Measurements from ENCODE around the gene ZNF267. TPM values are rescaled to one million over a fixed set of nuclear protein-coding genes. Genes with fewer than 3 reads are reported as not detected.
"Not testable (repeated sequence)": the region's sequence is repeated elsewhere in the genome, so short reads cannot be mapped to it uniquely, and the experiment has no call there.

The ZNF267 gene
- 10 to 100 TPM; 81.5 to 89.9 TPM for total RNA-seq

DNA sequence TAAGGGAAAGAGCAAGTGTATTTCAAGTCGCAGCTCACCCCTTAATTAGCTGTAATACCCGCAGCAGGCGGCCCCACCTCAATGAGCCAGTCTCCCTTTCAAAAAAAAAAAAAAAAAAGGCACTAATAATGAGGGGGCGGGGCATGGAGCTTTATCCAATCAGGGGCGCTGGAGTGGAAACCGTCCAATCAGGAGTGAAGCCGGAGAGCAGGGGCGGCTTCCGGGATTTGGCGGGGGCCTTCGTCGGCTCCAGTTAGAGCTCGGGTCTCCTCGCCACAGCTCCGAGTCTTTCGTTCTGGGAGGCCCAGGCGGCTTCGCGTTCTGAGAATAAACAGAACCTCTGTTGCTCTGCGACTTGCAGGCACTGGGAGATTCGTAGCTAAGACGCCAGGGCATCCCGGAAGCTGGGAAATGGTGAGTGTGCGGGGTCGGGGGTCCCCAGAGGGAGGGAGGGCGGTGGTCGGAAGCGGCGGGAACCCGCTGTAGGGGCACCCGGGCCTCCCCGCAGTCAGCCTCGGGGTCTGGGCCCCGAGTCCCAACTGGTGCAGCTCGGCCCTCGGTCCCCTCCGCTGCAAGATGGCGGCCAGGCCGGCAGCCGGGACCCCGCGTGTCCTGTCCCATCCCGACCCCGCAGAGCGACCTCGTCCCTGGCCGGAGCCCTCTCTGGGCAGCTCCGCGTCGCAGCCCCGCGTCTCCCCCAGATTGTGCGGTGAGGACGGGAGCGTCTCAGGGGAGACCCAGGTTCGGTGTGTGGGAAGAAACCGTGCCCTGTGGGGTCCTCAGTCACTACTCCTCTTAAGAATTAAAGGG lies at the start of gene ZNF267:
Gene ZNF267, plus strand, starts transcription at position 252 of the 810 bp plus-strand sequence. Its CDS starts 160 bp downstream, at position 412.
- Mint-ChIP-seq H3K36me3 (peaks cover 38 to 52% of the 10 kb centered on the region in 2 donors), H3K9me3 (peaks cover 4 to 9% of the 10 kb centered on the region in 2 donors), H3K27ac (peak within 1 kb of the TSS; percentile 100)
- DNase-seq (ENCODE audit: low spot score in 2 of 2) = peak; percentile 88 to 92
- ATAC-seq = peak; percentile 32 to 34

DNA sequence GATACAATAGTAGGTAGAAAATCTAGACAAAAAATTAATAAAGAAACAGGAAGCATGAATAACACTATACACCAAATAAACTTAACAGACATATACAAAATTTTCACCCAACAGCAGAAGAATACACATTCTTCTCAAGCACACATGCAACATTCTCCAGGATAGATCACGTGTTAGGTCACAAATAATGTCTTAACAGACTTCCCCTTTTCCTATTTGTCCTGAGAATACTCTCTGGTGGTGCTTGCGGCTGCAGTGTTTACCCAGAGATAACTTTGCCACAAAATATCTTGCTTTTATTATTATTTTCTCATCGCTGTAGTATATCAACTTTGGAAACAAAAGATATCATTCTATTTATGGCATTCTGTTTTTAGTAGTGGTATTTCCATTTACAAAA lies 40.6 kb upstream of the ZNF267 start:
- DNase-seq (ENCODE audit: low spot score in 2 of 2) (no peak), ATAC-seq (no peak)
- peaks cover 8 to 15% of the 10 kb centered on the region in 2 donors for H3K36me3 Mint-ChIP-seq
- H3K9me3 Mint-ChIP-seq = peaks cover 13 to 14% of the 10 kb centered on the region in 2 donors
- no peak overlapping the region for H3K27ac Mint-ChIP-seq

DNA sequence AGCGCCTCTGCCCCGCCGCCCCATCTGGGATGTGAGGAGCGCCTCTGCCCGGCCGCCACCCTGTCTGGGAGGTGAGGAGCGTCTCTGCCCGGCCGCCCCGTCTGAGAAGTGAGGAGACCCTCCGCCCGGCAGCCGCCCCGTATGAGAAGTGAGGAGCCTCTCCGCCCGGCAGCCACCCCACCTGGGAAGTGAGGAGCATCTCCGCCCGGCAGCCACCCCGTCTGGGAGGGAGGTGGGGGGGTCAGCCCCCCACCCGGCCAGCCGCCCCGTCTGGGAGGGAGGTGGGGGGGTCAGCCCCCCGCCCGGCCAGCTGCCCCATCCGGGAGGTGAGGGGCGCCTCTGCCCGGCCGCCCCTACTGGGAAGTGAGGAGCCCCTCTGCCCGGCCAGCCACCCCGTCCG lies 37.2 kb upstream of the ZNF267 start:
- Mint-ChIP-seq H3K36me3 (peaks cover 8 to 21% of the 10 kb centered on the region in 2 donors), H3K9me3 (peaks cover 11 to 13% of the 10 kb centered on the region in 2 donors)
- DNase-seq (ENCODE audit: low spot score in 2 of 2); H3K27ac Mint-ChIP-seq; ATAC-seq: not testable (repeated sequence)

DNA sequence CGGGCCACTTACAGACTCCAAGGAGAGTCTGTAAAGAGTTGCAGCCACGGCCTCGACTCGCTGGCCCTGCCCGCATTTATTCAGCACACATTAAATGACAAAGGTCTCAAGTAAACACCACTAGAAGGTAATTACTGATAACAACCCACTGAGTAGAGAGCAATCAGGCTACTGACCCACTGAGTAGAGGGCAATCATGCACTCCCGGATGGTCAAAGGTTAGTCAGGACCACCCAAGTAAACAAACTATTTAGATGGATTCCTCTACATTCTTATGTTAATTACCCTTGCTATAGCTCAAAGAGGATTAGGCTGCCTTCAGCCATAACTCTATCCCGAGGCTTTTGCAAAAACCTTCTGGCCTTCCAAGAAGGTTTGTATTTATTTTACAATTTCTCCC lies 30.7 kb upstream of the ZNF267 start:
- ATAC-seq = no peak
- H3K36me3 Mint-ChIP-seq = peaks cover 11 to 25% of the 10 kb centered on the region in 2 donors
- H3K9me3 Mint-ChIP-seq = peaks cover 14 to 24% of the 10 kb centered on the region in 2 donors
- DNase-seq (ENCODE audit: low spot score in 2 of 2) = no peak
- H3K27ac Mint-ChIP-seq = no peak overlapping the region

DNA sequence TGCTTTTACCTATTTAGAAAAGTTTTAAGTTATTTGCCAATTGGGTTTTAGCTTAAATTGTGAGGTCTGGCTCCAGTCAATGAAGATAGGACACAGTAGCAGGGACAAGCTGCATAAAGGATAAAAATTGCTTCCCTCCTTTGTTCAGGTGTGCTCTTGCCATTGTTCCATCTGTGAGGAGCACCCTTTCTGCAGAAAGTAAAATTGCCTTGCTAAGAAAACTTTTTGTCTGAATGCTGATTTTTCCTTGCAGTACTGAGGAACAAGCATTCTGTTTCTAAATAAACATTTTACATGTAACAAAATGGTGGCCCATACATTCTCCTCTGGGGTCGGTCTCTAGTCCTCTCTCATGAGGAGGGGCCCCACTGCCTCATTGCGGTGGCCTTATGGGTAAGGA lies 25.0 kb upstream of the ZNF267 start:
- Mint-ChIP-seq H3K9me3 (peaks cover 29 to 32% of the 10 kb centered on the region in 2 donors), H3K36me3 (peaks cover 27 to 34% of the 10 kb centered on the region in 2 donors)
- not testable (repeated sequence) for ATAC-seq; DNase-seq (ENCODE audit: low spot score in 2 of 2); H3K27ac Mint-ChIP-seq

DNA sequence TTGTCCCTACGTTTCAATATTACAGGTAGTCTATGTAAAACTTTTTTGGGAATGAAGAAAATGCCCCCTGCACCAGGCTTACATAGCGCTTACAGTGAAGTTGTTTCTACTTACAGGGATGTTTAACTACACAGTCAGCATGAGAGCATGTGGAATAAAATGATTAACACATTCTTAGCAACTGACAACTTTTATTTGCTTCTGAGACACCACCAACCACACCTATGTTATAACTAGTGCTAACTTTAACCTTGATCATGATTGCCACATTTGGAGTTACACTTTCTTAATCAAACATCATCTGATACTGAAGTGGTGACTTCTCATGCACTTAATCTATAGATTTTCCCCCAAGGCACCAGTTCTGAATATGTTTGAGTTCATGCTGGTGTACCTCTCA lies 20.3 kb upstream of the ZNF267 start:
- no peak for ATAC-seq
- Mint-ChIP-seq H3K9me3 (peaks cover 17 to 19% of the 10 kb centered on the region in 2 donors), H3K27ac (no peak overlapping the region), H3K36me3 (peaks cover 14 to 23% of the 10 kb centered on the region in 2 donors)
- no peak for DNase-seq (ENCODE audit: low spot score in 2 of 2)

DNA sequence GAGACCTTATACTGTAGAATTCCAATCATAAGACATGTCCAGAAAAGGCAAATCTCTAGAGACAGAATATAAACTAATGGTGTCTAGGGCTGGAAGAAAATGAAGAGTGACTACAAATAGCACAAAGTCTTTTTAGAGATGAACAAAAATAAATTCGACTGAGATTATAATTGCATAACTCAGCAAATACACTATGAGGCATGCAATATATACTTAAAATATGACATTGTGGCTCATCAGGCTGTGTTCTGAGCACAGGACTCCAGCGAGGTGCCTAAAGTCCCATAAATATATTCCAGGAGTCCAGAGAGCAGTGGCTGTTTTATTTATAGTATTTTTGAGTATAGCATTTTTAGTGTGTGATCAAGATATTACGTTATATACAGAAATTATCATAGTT lies 13.1 kb upstream of the ZNF267 start:
- Mint-ChIP-seq H3K27ac (no peak overlapping the region), H3K9me3 (no peaks in the 10 kb centered on the region), H3K36me3 (no peaks in the 10 kb centered on the region)
- ATAC-seq = no peak
- no peak for DNase-seq (ENCODE audit: low spot score in 2 of 2)

DNA sequence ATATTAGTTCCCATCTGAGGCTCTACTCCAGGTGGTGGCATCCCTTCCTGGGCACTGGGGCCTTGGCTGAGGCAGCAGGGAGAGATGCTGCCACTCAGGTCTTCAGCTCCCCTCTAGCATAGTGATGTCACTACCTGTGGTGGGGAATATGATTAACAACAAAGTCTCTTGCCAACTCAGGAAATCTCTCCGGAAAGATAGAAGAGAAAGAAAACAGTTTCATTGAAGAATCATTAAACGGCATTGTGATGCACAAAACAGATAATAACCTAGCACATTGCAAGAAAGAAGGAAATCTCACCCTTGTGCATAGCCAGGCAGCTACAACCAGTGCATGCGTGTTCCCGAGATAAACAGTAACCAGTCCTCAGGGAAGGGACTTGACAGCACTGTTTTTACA lies 12.2 kb upstream of the ZNF267 start:
- no peak for DNase-seq (ENCODE audit: low spot score in 2 of 2)
- no peaks in the 10 kb centered on the region for H3K36me3 Mint-ChIP-seq
- H3K27ac Mint-ChIP-seq = peak overlapping the region in 1 of 2 donors; percentile 58
- peak; percentile 45 to 73 for ATAC-seq
- no peaks in the 10 kb centered on the region for H3K9me3 Mint-ChIP-seq

DNA sequence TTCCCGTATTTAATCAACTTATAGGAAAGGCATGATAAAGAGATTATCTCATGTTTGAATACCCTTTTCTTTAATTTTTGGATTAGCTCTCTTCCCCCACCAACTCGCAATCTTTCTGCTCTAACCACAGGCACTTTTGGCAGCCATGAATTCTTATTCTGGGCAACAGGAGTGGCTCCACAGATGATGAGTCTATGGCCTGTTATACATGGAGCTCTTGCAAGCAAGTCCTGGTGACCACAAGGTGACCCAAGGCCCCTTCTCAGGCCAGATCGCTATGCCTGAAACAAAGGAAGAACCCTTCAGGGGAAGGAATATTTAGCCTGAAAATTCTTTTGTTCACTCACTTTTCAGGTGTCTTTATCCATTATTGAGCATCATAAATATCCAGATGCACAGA lies 10.8 kb upstream of the ZNF267 start:
- DNase-seq (ENCODE audit: low spot score in 2 of 2) = no peak
- ATAC-seq = no peak
- no peak overlapping the region for H3K27ac Mint-ChIP-seq
- H3K9me3 Mint-ChIP-seq = no peaks in the 10 kb centered on the region
- H3K36me3 Mint-ChIP-seq = no peaks in the 10 kb centered on the region

DNA sequence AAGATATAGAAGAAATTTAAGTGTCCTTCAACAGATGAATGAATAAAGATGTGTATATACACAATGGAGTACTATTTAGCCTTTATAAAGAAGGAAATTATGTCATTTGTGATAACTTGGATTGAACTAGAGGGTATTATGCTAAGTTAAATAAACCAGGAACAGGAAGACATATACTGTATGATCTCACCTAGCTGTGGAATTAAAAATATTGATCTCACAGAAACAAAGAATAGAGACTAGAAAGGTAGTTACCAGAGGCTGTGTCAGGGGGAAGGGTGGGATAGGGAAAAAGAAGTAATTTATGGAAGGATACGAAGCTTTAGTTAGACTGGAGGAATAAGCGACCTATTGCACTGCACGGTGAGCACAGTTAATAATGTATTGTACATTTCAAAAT lies 5.4 kb upstream of the ZNF267 start:
- H3K27ac Mint-ChIP-seq = peak overlapping the region in 1 of 2 donors; percentile 94
- ATAC-seq = no peak

DNA sequence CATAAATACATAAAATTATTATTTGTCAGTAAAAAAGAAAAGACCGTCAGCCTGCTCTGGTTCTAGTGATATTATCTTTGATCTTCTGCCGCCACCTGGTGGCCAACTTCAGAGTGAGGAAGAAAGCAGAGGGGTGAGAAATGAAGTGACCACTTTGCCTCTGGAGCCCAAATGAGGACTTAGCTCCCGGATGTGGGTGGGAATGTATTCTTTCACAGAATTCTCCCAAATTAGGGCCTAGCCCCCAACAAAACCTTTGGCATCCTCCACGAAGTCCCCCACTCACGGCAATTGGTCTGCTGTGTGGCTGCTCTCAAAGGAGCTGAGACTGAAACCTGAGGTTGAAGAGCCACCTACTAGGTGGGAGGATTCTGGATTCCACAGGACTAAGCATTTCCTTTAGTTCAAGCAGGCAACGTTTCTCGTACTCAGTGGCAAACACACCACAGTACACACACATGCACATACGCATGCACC lies 4.9 kb upstream of the ZNF267 start:
- Mint-ChIP-seq H3K9me3 (peaks cover 4 to 6% of the 10 kb centered on the region in 2 donors), H3K36me3 (peaks cover 0 to 12% of the 10 kb centered on the region in 2 donors), H3K27ac (peak overlapping the region; percentile 94 to 95)
- peak; percentile 79 for DNase-seq (ENCODE audit: low spot score in 2 of 2)
- peak; percentile 68 to 76 for ATAC-seq

More for the DNA sequence above, 5.4 kb upstream of the ZNF267 start:
- Mint-ChIP-seq H3K36me3 (peaks cover 0 to 9% of the 10 kb centered on the region in 2 donors), H3K9me3 (peaks cover 4 to 6% of the 10 kb centered on the region in 2 donors)
- no peak for DNase-seq (ENCODE audit: low spot score in 2 of 2)

DNA sequence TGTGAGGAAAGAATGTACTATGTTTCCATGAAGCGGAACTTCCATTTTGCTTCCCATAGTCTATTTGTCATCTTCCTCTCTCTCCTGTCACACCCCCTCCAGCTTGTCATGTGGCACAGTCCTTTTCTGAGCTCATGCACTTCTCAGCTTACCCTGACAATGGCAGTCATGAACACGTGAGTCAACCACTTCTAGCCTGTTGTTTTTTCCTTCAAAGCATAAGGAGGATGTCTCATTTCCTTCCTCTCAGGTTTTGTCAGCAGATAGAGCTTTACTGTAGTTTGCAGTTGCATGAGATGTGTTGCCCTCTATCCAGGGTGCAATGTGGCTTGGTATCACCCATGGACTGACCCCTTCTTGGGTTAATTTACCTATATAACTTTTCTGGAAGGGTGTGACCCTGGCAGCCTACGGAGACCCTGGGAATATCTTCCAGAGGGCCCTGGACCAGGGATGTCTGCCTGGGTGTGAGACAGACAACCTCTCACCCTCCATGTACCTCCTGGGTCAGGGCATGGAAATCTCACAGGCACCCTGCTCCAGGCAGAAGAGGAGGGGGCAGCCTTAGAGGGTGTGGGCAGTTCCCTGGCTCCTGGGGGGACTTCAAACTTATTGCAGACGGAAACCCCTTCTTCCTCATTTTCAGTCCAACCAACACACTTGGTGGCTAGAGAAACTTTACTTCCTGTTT lies 4.0 kb upstream of the ZNF267 start:
- Mint-ChIP-seq H3K36me3 (peaks cover 6 to 20% of the 10 kb centered on the region in 2 donors), H3K9me3 (peaks cover 4 to 6% of the 10 kb centered on the region in 2 donors), H3K27ac (peak overlapping the region; percentile 94 to 95)
- DNase-seq (ENCODE audit: low spot score in 2 of 2) = peak; percentile 70 to 76
- peak; percentile 80 to 82 for ATAC-seq

DNA sequence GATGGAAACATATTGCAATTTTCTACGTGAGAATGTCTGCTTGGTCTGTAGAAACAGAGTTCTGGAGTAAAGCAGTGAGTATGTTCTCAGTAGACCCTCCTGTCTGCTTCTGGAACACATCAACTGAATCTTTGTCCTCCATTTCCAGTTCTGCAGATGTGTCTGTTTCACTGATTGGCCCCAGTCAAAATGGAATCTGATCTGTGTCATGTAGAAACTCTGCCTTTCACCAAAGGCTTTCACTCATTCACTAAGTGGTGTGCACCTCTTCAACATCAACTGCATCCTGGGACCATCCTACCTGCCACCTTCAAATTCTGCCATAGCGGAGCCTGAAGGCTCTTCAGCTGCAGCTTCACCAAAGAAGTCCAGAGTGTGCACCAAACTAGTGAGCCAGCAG lies 2.8 kb upstream of the ZNF267 start:
- DNase-seq (ENCODE audit: low spot score in 2 of 2) (no peak), ATAC-seq (peak in 1 of 2 donors; percentile 19)
- peaks cover 4 to 6% of the 10 kb centered on the region in 2 donors for H3K9me3 Mint-ChIP-seq

DNA sequence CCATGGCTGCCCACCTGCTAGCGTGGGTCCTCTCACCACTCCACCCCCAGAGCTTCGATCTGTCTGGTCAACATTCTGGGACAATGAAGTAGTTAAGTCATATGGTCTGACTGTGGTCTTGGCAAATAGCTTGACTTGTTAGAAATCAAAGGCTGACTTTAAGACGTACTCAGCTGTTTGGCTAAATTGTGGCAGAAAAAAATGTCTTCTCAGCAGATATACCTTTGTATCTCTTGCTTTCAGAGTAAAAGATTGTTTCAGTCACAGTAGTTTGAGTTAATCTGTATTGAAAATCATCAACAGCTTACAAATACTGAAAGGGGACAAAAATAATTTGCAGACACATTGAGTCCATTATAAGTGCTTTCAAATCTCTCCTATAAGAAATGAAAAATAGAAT lies 2.1 kb upstream of the ZNF267 start:
- H3K27ac Mint-ChIP-seq = no peak overlapping the region
- DNase-seq (ENCODE audit: low spot score in 2 of 2) = no peak
- peaks cover 4 to 6% of the 10 kb centered on the region in 2 donors for H3K9me3 Mint-ChIP-seq
- peaks cover 23 to 38% of the 10 kb centered on the region in 2 donors for H3K36me3 Mint-ChIP-seq
- ATAC-seq = no peak

More for the DNA sequence above, 2.8 kb upstream of the ZNF267 start:
- peak overlapping the region; percentile 94 to 95 for H3K27ac Mint-ChIP-seq
- peaks cover 18 to 32% of the 10 kb centered on the region in 2 donors for H3K36me3 Mint-ChIP-seq

DNA sequence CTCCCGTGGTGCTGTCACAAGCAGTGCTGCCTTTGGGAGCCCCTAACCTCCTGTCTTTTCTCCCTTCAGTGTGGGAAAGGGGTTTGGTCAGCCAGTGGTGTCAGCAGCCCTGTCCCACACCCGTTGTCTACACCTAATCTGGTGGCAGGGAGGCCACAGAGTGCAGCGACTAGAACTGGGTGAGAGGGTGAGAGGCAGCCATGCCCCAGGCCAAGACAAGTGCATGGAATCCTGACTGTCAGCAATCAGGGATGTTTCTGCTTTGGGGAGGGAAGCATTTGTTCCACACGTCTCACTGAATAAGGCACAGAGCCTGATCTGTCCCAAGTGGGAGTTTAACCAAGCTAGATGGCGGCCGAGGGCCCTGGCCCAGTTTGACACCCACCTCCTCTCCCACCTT lies 1.4 kb upstream of the ZNF267 start:
- peak overlapping the region in 1 of 2 donors; percentile 100 for H3K27ac Mint-ChIP-seq

DNA sequence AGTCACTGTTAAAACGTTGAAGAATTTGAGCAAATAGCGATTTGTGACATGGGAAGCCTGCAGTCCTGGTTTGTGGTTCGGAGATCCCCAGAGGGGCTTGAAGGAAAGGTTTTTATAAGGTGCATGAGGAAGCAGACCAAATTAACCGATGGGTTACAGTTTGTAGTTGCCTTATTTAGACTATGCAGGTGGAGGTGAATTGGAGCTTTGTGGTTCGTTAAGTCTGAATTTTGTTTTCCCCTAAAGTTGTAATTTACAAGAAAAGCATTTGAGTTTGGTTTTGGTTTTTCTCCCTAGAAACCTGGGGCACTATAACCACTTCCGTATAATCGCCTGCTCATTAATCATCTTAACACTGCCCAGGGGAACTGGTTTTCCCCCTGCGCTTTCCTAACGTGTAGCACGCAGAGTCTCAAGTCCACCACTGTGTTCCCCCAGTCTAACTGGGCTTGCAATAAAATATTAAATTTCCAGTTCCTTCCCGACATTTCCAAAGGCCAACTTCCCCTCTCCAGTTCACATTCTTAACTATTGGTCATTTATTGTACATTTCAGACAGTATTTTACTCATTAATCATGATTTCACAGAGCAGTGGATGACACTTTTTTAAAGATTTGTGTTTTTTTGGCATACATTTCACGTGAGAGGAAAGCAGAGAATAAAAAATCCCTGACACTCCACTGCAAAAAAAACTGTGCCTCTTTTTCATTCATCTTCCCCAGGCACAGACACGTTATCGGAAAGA lies 932 bp downstream of the ZNF267 start:
- Mint-ChIP-seq H3K27ac (peak overlapping the region; percentile 100), H3K36me3 (peaks cover 42 to 60% of the 10 kb centered on the region in 2 donors)
- peak; percentile 28 to 57 for ATAC-seq

More for the DNA sequence above, 1.4 kb upstream of the ZNF267 start:
- no peak for ATAC-seq
- DNase-seq (ENCODE audit: low spot score in 2 of 2) = no peak
- peaks cover 4 to 6% of the 10 kb centered on the region in 2 donors for H3K9me3 Mint-ChIP-seq
- peaks cover 23 to 38% of the 10 kb centered on the region in 2 donors for H3K36me3 Mint-ChIP-seq

More for the DNA sequence above, 932 bp downstream of the ZNF267 start:
- H3K9me3 Mint-ChIP-seq = peaks cover 4 to 10% of the 10 kb centered on the region in 2 donors
- peak in 1 of 2 donors; percentile 46 for DNase-seq (ENCODE audit: low spot score in 2 of 2)
